GM21717 (cell line): ENCODE data around the gene GREB1.
A peak's percentile ranks its signal among the peaks of the same experiment; 100 is the strongest.

Experiments
- ATAC-seq: cut with Tn5 transposase; IDR thresholded peaks from one replicate; pipeline ENCODE4 v1.9.1; 2021; ENCODE audit warnings: mild to moderate bottlenecking, moderate library complexity; ENCODE audit not compliant: unreplicated experiment

GREB1 gene

DNA sequence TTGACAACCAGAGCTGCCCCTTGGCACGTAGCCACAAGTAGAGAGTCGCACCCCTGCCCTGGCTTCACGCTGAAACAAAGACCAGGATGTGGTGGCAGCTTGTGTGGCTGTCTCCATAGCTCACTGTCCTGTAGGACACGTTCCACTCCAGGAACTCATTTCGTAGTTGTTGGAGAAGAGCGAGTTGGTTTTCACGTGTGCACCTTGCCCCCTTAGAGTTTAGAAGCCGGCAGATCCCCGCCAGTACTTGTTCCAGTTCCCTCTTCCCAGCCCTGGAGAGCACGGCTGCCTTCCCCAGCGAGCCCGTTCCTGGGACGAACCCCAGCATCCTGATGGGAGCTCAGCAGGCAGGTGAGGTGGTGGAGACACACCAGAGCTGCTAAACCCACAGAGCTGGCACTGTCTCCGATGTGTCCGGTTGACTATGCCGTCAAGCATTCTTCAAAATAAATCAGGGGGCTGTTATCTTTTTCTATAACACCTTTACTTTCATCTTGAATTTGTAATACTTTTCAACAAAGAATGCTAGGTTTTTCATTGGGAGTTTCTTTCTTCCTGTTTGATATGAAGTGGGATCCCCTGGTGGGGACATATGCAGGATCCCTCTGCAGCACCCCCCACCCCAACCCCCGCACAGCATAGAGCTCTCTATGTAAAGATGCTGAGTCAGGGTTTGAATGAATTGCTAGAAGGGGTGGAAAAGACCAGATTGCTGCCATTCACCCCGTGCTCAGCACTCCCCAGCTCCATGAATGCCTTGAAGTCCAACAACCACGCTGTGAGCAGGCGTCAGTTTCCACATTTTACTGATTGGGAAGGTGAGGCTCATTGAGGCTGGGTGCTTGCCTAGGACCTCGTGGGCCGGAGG is 44.5 kb downstream of the GREB1 start:
- no peak for ATAC-seq

DNA sequence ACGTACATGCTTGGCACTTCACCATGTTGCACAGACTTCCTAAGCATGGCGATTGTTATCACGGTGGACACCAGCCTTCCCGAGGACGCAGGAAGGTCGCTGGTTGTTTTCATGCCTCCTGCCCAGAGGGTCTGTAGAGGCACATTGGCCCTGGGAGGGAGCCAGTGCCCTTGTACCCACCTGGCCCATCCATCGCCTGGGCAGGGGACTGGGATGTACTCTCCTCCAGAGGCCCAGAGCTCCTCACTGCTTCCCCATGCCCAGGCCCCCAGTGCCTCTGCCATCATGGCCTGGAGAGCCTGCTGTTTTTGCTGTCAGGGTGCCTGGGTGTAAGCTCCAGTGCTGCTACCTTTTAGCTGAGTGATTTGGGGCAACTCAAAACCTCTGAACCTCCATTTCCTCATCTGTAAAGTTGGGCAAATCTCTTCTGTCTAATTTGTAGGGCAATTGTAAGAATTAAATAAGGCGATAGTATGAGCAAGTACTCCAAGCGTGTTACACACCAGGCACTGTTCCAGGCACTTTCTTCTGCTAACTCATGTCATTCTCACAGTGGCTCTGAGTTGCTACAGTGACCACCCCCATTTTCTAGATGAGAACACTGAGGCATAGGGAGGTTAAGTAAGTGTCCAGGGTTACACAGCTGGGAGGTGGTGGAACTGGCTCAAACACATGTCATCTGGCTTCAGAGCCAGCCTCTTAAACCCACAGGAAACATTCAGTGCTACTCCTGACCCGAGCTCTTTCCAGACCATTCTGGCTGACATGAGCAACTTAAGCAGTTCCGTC is 45.3 kb downstream of the GREB1 start:
- ATAC-seq = no peak

DNA sequence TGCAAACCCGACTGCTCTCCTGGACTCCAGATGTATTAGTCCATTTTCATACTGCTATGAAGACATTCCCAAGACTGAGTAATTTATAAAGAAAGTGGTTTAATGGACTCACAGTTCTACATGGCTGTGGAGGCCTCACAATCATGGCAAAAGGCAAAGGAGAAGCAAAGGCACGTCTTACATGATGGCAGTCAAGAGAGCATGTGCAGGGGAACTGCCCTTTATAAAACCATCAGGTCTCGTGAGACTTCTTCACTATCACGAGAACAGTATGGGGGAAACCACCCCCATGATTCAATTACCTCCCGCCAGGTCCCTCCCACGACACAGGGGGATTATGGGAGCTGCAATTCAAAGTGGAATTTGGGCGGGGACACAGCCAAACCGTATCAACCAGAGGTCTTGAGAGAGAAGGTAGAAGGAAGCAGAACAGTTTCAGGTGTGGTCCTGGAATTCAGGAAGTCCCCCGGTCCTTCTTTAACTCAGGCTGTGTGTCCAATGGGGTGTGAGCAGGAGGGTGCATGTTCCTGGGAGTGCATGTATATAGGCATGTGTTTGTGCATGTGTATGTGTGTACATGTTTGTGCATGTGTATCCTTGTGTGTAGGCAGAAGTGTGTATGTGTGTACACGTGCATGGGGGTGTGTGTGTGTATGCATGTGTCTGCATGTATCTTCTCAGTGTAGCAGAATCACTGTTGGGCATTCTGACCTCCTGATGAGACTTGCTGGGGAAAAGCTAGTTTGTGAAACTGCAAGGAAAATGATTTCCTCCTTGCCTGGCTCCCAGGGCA is 46.2 kb downstream of the GREB1 start:
- ATAC-seq = no peak

DNA sequence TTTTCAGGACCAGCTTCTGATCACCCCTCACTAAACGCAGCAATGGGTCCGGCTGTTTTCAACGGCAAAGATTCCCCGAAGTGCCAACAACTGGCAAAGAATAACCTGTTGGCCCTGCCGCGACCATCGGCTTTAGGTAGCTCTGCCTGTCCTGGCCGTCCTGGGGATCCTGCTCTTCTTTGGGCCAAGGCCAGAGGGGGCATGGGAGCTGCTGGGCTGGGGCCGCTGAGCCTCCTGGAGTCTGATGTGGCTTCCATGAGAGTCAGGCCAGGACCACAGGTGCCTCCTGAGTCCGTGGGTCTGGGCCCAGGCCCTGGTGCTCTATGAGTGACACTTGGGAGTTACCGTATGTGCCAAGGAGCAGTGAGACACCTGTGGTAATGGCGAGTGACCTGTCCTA is 46.9 kb downstream of the GREB1 start:
- no peak for ATAC-seq

DNA sequence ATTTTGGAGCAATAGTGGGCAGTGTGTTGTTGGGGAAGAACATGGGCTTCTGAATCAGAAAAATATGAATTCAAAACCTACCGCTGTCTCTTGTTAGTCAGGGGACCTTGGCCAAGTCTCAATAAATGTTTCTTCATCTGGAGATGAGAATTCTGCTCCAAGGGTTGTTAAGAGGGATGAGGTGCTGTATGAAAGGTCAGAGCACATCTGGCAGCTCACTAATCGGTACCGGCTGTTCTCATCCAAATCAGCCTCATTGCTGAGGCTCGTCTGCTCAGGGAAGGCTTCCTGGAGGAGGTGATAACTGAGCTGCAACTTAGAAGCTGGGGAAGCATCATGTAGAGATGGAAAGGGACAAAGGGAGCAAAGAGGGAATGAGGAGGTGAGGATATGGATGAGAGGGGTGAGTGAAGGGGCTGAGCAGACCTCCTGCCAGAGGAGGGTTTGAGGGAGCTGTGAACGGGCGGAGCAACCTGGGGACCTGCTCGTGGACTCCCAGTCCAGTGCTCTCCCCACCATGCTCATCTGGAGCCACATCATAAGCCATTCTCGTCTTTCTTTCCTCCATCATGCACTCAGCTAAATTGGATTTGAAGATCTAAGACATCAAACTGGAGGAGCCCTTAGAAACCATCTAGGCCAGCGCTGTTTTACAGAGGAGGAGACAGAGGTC is 47.4 kb downstream of the GREB1 start:
- ATAC-seq = no peak

DNA sequence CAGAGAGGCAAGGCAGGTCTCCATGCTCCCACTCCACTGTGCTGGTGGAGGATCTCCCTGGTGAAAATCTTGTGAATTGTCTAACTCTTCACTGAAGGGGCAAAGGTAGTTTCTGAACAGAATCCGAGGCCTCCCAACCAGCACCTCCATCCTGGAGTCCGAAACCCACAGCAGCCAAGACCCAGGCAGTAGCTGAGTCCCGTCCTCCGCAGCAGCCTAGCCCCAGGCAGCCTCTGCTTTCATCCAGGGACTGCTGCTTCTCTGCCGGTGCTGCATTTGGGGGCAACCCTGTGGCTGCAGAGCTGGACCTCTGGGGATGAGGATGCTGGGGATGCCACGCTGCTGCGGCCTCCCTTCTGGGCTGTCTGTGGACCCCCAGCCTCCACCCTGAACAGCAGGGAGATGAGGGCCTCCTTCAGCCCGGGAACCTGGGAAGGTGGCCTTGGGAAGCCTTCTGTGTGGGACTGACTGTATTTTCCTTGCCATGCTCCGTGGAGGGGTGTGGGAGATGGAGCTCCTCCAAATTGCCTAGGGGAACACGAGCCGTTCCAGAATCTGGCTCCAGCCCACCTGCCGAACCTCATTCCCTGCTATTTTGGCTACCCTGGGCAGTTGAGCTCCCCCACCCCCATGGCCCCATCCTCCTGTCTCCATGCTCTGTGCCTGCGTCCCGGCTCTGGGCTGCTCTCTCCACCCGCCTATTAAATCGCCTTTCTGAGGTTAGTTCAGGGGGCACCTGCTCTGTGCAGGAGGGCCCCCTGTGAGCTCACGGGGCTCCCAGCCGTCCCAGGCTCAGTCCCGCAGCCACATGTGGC is 48.2 kb downstream of the GREB1 start:
- no peak for ATAC-seq

DNA sequence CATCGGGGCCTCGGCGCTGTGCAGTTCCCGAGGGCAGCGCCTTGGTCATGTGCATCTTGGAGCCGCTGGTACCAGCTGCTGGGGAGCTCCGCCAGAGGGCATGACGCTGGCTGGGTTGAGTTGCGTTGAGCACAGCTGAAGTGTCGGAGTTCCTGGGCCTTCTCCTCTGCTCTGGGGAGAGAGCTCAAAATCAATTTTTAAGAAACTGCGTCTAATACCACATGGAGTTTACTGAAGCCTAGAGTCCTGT is 48.7 kb downstream of the GREB1 start:
- no peak for ATAC-seq

DNA sequence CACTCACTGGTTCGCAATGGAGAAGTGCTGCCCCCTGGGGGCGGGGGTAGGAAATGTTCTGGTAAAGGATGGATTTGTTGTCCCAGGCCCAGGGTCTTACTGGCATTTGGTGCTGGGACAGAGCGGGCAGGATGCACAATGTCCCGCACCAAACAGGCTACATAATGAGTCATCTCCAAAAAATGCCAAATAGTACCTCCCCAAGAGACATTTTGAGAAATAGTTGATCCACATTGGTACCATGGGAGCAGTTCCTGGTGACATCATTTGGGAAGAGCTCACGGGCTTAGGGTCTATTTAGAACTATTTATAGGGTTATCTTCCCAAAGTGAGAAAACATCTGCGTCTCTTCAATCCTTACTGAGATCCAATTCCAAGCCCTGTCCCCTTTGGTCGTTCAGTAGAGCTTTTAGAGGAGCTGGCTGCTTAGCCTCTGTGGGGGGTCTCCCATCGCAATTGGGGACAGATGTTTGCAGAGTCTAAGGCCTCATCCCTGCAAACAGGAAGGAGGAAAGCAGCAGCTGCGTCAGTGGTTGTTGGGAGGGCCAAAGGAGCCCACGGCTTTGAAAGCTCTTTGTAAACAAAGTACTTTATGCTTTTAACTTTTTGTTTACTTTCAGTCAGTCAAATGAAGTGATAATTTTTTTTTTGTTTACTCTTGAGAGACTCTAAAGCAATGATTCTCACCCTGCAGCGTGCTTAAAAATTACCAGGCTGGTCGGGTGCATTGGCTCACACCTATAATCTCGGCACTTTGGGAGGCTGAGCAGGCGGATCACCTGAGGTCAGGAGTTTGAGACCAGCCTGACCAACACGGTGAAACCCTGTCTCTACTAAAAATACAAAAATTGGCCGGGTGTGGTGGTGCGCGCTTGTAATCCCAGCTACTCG is 49.3 kb downstream of the GREB1 start:
- no peak for ATAC-seq

DNA sequence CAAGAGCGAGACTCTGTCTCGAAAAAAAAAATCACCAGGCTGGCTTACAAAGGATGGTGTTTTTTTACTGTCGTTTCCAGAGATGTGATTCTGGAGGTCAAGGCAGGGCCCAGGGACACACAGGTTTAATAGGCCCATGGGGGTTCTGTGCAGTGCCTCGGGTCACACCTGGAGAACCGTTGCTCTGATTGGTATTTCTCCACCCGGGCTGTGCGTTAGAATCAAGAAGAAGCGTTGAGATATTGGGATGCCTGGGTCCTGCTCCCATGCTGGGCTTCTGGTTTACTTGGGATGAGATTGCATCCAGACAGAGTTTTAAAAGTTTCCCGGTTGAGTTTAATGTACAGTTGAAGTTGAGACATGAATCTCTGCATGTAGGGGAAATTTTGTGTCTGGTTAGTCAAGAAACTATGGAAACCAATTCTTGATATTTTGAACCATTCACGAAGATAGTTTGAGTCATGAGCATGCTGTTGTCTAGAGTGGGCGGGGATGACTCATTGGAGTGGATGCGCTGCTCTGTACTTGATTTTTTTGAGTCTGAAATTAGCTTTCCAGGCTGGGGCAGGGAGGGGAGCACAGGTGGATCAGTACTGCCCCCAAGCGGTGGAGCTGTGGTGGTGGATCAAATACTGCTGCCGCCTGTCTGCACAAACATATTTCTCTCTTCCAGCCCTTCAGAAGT is 50.1 kb downstream of the GREB1 start:
- ATAC-seq = peak; percentile 67

DNA sequence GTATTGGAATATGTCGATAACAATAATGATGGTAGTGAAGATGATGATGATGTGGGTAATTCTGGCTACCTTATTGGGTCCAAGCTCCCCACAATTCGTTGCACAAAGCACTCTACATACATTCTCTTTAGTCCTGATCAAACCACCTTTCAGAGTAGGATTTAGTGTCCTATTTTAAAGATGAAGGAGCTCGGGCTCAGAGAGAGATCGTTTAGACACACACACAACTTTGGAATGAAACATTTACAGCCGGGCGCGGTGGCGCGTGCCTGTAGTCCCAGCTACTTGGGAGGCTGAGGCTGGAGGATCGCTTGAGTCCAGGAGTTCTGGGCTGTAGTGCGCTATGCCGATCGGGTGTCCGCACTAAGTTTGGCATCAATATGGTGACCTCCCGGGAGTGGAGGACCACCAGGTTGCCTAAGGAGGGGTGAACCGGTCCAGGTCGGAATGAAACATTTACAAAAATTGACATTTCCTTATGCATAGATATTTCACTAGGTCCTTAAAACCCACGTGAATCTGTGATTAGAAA is 50.7 kb downstream of the GREB1 start:
- no peak for ATAC-seq

DNA sequence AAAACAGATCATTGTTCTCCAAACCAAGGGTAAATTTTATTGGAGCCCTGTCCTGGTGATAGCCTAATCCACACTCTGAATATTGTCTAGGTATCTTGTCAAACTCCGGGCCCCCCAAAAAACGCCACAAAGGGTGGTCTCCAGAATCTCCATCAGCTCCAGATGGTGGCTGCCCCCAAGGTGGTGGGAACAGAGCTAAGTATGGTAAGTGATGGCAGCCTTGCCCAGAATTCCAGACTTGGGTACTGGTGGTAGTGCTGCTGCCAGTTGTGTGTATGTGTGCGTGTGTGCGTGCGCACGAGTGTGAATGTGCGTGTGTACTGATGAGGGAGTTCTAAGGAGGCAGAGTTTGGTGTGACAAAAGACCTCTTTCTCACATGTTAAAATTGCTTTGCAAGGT is 51.2 kb downstream of the GREB1 start:
- no peak for ATAC-seq

DNA sequence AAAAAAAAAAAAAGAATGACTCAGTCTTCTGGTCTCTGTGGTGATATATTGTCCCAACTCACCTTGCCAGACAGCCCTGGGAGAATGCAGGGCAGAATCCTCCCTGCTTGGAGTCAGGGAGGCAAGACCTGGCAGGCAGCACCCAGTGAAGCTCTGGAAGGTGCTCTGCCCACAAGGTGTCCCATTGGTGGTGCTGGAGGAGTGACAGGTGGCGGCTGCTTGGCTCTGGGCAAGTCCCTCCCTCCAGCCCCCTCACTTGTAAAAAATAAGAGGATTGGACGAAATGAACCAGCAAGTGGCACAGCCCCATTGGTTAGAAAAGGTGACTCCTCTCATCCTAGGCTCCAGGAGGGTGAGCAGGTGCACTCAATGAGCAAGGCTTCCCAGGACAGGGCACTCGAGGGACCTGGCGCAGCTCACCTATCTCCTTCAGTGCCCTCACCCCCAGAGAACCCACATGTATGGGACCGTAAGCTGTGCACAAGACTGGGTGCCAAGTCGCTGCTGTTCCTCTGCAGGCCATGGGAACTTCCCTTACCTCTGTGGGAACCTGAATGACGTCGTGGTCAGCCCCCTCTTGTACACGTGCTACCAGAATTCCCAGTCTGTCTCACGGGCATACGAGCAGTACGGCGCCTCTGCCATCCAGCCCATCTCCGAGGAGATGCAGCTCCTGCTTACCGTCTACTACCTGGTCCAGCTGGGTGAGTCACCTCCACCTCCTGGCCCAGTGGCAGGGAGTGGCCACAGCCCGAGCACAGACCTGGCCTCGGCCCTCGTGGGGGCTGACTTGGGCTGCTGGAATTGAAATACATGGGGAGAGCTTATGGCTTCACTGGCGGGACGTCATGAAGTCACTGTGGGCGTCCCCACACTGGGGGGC is 54.6 kb downstream of the GREB1 start:
- ATAC-seq = no peak

DNA sequence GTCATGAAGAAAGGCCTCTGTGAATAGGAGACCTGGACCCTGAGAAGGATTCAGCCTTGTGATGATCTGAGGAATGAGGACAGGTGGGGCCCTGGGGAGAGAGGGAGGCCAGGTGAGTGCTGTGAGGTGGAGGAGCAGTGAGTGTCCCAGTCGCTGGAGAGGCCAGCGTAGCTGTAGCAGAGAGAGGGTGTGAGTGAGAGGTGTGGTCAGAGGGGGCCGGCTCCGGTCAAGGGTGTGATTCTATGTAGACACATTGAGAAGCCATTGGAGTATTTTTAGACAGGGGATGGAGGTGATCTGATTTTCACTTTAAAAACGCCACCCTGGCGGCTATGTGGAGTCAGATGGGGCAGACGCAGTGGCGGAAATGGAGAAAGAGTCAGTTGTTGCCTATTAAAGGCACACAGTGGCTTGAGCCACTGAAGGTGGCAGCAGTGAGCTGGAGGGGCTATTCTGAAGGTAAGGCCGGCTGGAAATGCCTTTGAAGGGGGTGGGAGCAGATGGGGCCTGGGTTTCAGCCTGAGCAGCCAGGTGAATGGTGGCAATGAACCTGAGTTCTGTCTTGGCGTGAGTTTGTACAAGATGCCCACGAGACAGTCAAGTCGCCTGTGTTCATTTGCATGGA is 55.6 kb downstream of the GREB1 start:
- no peak for ATAC-seq

DNA sequence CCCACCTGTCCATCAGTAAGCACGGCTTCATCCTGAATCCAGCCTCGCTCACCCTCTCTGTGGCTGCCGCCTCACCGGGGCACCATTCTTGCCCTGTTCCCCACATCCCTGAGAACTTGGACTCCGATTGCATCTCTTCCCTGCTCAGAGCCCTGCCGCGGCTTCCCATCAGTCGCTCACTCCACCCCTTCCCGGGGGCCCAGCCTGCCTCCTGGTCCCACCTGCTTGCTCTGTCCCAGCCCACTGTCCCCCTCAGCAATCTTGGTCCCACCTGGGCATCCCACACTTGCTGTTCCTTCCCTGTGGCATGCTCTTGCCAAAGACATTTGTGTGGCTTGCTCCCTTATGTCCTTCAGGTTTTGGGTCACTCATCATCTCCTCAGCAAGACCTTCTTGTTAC is 56.3 kb downstream of the GREB1 start:
- no peak for ATAC-seq

DNA sequence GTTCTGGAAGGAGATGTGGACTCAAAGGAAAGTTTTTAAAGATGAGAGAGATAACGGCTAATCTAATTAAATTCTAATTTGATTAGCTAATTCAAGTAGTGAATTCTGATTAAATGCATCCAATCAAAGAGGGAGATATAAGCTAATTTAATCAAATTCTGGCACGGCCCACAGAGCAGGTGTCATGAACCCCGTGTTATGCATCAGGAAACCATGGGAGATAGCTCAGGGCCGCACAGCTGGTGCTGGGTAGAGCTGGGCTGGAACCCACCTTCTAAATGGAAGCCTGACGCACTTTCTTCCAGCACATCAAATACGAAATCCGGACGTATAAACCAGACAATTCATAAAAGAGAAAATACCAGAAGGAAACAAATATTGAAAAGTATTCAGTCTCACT is 57.2 kb downstream of the GREB1 start:
- no peak for ATAC-seq

DNA sequence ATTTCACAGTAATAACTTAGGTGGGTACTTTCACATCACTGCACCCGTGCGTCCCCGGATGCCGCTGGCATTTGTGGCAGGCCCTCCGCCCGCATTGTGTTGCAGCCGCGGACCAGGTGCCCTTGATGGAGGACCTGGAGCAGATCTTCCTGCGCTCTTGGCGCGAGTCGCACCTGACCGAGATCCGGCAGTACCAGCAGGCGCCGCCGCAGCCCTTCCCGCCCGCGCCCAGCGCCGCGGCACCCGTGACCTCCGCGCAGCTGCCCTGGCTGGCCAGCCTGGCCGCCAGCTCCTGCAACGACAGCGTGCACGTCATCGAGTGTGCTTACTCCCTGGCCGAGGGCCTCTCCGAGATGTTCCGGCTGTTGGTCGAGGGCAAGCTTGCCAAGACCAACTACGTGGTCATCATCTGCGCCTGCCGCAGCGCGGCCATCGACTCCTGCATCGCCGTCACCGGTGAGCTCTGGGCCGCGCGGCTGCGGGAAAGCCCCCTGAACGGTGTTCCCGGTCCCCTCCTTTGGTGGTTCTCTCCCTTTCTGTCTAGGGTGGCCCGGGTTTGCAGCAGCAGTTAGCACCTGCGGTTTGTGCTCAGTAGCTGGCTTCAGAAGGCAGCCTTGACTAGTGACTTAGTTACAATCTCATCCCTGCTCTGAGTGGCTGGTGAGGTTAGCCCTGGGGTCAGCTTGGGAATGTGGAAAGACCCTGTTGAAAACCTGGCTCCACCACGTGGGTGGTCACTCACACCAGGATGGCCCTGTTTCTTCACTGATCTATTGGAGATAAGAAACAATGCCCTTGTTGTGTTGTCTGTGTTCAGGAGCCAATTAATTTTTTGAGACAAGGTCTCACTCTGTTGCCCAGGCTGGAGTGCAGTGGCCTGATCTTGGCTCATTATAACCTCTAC is 59.1 kb downstream of the GREB1 start:
- ATAC-seq = no peak
